SK-N-SH (cell line): ENCODE measurements around the gene LGALS8. TPM values are rescaled to one million over a fixed set of nuclear protein-coding genes. Genes with fewer than 3 reads are reported as not detected.

Experiments used
- CTCF ChIA-PET: fragments of 300-600, 350-600 bp; formaldehyde crosslinking; extraction: SDS; loops from one replicate; lab custom pipeline; 2021; lab: Yijun Ruan, JAX
- POLR2A ChIA-PET: fragments of 350-600 bp; sonication (Branson Sonifier 250); formaldehyde crosslinking; extraction: SDS; loops from one replicate; lab custom pipeline; 2020; ENCODE audit warnings: antibody characterized with exemption, inconsistent platforms; lab: Yijun Ruan, JAX
- DNase-seq: peaks from one replicate; pipeline ENCODE4 v3.0.0; 2012
- H2AFZ ChIP-seq: fragments of 200-600 bp; sonication (generic); 2 replicates; pipeline ENCODE4 v1.8.1; 2016; ENCODE audit warnings: antibody characterized with exemption, mild to moderate bottlenecking, low read depth
- H3F3A ChIP-seq: fragments of 200-600 bp; sonication (generic); replicated peaks from 2 replicates; pipeline ENCODE3; 2016; ENCODE audit warnings: antibody characterized with exemption, mild to moderate bottlenecking; ENCODE audit not compliant: insufficient read depth
- H3K27ac ChIP-seq, 2 experiments: fragments of 200-500 bp in 1 of 2; fragments of 200-600 bp in 1 of 2; sonication (Bioruptor generic) in 1 of 2; sonication (generic), shearing (Covaris generic) in 1 of 2; 2 replicates each; pipeline versions ENCODE4 v1.5.1 to v1.6.1; 2014 to 2016; ENCODE audit warnings: low read depth in 2 of 2, inconsistent platforms in 1 of 2, low read length in 1 of 2, mild to moderate bottlenecking in 1 of 2, mixed read lengths in 1 of 2
- H3K27me3 ChIP-seq: fragments of 200-600 bp; sonication (generic), shearing (Covaris generic); 2 replicates; pipeline ENCODE4 v1.6.1; 2016; ENCODE audit warnings: mixed run types; ENCODE audit not compliant: insufficient read depth
- H3K36me3 ChIP-seq, 2 experiments: fragments of 200-500 bp in 1 of 2; fragments of 200-600 bp in 1 of 2; sonication (Bioruptor generic) in 1 of 2; sonication (generic) in 1 of 2; replicated peaks in 1 of 2; 2 replicates each; pipeline versions ENCODE3 to v1.5.1; 2014 to 2016; ENCODE audit warnings: low read length in 1 of 2, mild to moderate bottlenecking in 1 of 2; ENCODE audit not compliant: insufficient read depth in 2 of 2, control insufficient read depth in 1 of 2
- H3K4me1 ChIP-seq, 2 experiments: fragments of 200-500 bp in 1 of 2; fragments of 200-600 bp in 1 of 2; sonication (Bioruptor generic) in 1 of 2; sonication (generic), shearing (Covaris generic) in 1 of 2; 2 replicates each; pipeline versions ENCODE4 v1.5.1 to v1.6.1; 2014 to 2016; ENCODE audit warnings: low read depth in 1 of 2, low read length in 1 of 2, mixed run types in 1 of 2; ENCODE audit not compliant: insufficient read depth in 2 of 2, control insufficient read depth in 1 of 2
- H3K4me2 ChIP-seq: fragments of 200-600 bp; sonication (generic), shearing (Covaris generic); 2 replicates; pipeline ENCODE4 v1.6.1; 2017; ENCODE audit warnings: mixed run types
- H3K4me3 ChIP-seq, 2 experiments: fragments of 200-500 bp in 1 of 2; fragments of 200-600 bp in 1 of 2; sonication (Bioruptor generic) in 1 of 2; sonication (generic), shearing (Covaris generic) in 1 of 2; 2 replicates each; pipeline versions ENCODE4 v1.5.1 to v1.8.1; 2014 to 2016; ENCODE audit warnings: low read depth in 2 of 2, inconsistent platforms in 1 of 2, low read length in 1 of 2, mild to moderate bottlenecking in 1 of 2, mixed read lengths in 1 of 2, moderate library complexity in 1 of 2
- H3K79me2 ChIP-seq: fragments of 200-600 bp; sonication (generic); 2 replicates; pipeline ENCODE4 v1.8.1; 2017; ENCODE audit warnings: mild to moderate bottlenecking; ENCODE audit not compliant: insufficient read depth
- H3K9ac ChIP-seq: fragments of 200-600 bp; sonication (generic); 2 replicates; pipeline ENCODE4 v1.6.1; 2017; ENCODE audit warnings: mixed run types
- H3K9me2 ChIP-seq: fragments of 200-600 bp; sonication (generic); 2 replicates; pipeline ENCODE4 v1.6.1; 2017; ENCODE audit warnings: mixed run types
- H3K9me3 ChIP-seq: fragments of 200-600 bp; sonication (generic); 2 replicates; pipeline ENCODE4 v1.6.1; 2017; ENCODE audit warnings: mixed run types, mild to moderate bottlenecking, moderate library complexity
- H4K20me1 ChIP-seq: fragments of 200-600 bp; sonication (generic); 2 replicates; pipeline ENCODE4 v1.6.1; 2017; ENCODE audit warnings: mild to moderate bottlenecking, mixed run types; ENCODE audit not compliant: insufficient read depth
- ELF1 ChIP-seq: IDR thresholded peaks from 2 replicates; pipeline ENCODE4 v1.4.0; 2012
- NFIC ChIP-seq: IDR thresholded peaks from 2 replicates; pipeline ENCODE4 v1.4.0; 2012; ENCODE audit warnings: borderline replicate concordance
- POLR2AphosphoS5 ChIP-seq: IDR thresholded peaks from 2 replicates; pipeline ENCODE4 v1.6.1; 2012; ENCODE audit warnings: low read depth, low read length
- RCOR1 ChIP-seq: fragments of 150-350 bp; IDR thresholded peaks from 2 replicates; pipeline ENCODE4 v1.6.1; 2017; ENCODE audit warnings: antibody characterized with exemption, low read length
- RXRA ChIP-seq: IDR thresholded peaks from 2 replicates; pipeline ENCODE4 v1.4.0; 2012; ENCODE audit warnings: low read depth, mild to moderate bottlenecking, borderline replicate concordance
- SMC3 ChIP-seq: IDR thresholded peaks from 2 replicates; pipeline ENCODE4 v1.6.1; 2012; ENCODE audit warnings: low read depth, low read length, improper control_type of control experiment
- TCF12 ChIP-seq: IDR thresholded peaks from 2 replicates; pipeline ENCODE4 v1.4.0; 2012
- WGBS: methylation state at CpG from one replicate; pipeline ENCODE4 v1.1.6; 2017; ENCODE audit warnings: low lambda C conversion rate; 5-methylcytosine and 5-hydroxymethylcytosine counted together
- polyA plus RNA-seq, 3 experiments: library from polyadenylated mRNA; depleted of rRNA; stranded (reverse); fragments of >200 nt; gene quantifications; 2 replicates each; pipeline ENCODE4 v1.2.3, GENCODE V29; 2012
- TF ChIP-seq, protein P1 (sequence below): fragments of 150-350 bp; IDR thresholded peaks from 2 replicates; pipeline ENCODE4 v1.6.1; 2017; ENCODE audit warnings: antibody characterized with exemption, low read length, low read depth, borderline replicate concordance
- TF ChIP-seq, protein P2 (sequence below): fragments of 150-350 bp; IDR thresholded peaks from 2 replicates; pipeline ENCODE4 v1.6.1; 2016; ENCODE audit warnings: mild to moderate bottlenecking, low read depth, low read length
- TF ChIP-seq, protein P3 (sequence below): IDR thresholded peaks from 2 replicates; pipeline ENCODE4 v1.6.1; 2012; ENCODE audit warnings: mild to moderate bottlenecking, low read depth, low read length, moderate library complexity
- TF ChIP-seq, protein P4 (sequence below): IDR thresholded peaks from 2 replicates; pipeline ENCODE4 v1.4.0; 2012; ENCODE audit warnings: low read depth, borderline replicate concordance

Gene LGALS8
- polyA plus RNA-seq, 1 of the 3 experiments (the other 2 are of a cell fraction), result 18.9 TPM

DNA sequence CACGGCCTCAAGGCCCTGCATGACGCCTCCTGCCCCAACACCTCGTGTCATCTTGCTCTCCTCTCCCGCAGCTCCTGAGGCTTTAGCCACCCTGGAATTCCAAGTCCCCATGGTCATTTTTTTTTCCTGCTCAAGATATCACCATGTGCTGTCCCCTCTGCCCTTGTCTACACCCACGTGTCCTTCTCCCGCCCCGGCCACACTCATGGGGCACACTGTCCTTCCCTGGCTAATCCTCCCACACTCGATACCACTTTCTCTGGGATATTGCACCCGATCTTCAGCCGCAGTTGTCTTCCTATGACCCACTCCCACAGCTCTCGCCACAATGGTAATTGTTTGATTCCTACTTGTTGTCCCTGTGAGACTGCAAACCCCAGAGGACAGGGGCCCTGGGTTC, 29.7 kb upstream of the LGALS8 start:
- ChIA-PET CTCF (interaction anchor here (0.6 kb wide), 1 partner anchor 210 kb away, joined by 3 read pairs; no protein-coding TSS in a partner anchor), POLR2A (no interaction called here)
- no peak for DNase-seq
- H3K4me2 ChIP-seq, result no peak overlapping the region
- H3F3A ChIP-seq, result no peaks in the 10 kb centered on the region
- H3K9ac ChIP-seq, result no peak overlapping the region
- H3K27me3 ChIP-seq, result no peaks in the 10 kb centered on the region
- H4K20me1 ChIP-seq, result no peaks in the 10 kb centered on the region
- H3K4me3 ChIP-seq, result no peak overlapping the region
- H3K36me3 ChIP-seq, result no peaks in the 10 kb centered on the region
- H3K79me2 ChIP-seq, result no peaks in the 10 kb centered on the region
- WGBS, result 88% methylated on average over 11 of the region's 11 CpGs
- no peak overlapping the region for H2AFZ ChIP-seq
- no peaks in the 10 kb centered on the region for H3K9me3 ChIP-seq
- no peaks in the 10 kb centered on the region for H3K9me2 ChIP-seq
- no peak overlapping the region for H3K27ac ChIP-seq
- TF ChIP-seq, protein P1, sequence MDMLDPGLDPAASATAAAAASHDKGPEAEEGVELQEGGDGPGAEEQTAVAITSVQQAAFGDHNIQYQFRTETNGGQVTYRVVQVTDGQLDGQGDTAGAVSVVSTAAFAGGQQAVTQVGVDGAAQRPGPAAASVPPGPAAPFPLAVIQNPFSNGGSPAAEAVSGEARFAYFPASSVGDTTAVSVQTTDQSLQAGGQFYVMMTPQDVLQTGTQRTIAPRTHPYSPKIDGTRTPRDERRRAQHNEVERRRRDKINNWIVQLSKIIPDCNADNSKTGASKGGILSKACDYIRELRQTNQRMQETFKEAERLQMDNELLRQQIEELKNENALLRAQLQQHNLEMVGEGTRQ, result no peak
- no peak for TF ChIP-seq POLR2AphosphoS5
- TF ChIP-seq, protein P2, sequence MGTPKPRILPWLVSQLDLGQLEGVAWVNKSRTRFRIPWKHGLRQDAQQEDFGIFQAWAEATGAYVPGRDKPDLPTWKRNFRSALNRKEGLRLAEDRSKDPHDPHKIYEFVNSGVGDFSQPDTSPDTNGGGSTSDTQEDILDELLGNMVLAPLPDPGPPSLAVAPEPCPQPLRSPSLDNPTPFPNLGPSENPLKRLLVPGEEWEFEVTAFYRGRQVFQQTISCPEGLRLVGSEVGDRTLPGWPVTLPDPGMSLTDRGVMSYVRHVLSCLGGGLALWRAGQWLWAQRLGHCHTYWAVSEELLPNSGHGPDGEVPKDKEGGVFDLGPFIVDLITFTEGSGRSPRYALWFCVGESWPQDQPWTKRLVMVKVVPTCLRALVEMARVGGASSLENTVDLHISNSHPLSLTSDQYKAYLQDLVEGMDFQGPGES, result no peak
- TF ChIP-seq, protein P3, sequence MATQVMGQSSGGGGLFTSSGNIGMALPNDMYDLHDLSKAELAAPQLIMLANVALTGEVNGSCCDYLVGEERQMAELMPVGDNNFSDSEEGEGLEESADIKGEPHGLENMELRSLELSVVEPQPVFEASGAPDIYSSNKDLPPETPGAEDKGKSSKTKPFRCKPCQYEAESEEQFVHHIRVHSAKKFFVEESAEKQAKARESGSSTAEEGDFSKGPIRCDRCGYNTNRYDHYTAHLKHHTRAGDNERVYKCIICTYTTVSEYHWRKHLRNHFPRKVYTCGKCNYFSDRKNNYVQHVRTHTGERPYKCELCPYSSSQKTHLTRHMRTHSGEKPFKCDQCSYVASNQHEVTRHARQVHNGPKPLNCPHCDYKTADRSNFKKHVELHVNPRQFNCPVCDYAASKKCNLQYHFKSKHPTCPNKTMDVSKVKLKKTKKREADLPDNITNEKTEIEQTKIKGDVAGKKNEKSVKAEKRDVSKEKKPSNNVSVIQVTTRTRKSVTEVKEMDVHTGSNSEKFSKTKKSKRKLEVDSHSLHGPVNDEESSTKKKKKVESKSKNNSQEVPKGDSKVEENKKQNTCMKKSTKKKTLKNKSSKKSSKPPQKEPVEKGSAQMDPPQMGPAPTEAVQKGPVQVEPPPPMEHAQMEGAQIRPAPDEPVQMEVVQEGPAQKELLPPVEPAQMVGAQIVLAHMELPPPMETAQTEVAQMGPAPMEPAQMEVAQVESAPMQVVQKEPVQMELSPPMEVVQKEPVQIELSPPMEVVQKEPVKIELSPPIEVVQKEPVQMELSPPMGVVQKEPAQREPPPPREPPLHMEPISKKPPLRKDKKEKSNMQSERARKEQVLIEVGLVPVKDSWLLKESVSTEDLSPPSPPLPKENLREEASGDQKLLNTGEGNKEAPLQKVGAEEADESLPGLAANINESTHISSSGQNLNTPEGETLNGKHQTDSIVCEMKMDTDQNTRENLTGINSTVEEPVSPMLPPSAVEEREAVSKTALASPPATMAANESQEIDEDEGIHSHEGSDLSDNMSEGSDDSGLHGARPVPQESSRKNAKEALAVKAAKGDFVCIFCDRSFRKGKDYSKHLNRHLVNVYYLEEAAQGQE, result no peak
- TF ChIP-seq NFIC, result no peak
- no peak for TF ChIP-seq TCF12
- no peak for TF ChIP-seq SMC3
- no peak for TF ChIP-seq ELF1
- TF ChIP-seq RCOR1, result no peak
- no peak for TF ChIP-seq RXRA
- TF ChIP-seq, protein P4, sequence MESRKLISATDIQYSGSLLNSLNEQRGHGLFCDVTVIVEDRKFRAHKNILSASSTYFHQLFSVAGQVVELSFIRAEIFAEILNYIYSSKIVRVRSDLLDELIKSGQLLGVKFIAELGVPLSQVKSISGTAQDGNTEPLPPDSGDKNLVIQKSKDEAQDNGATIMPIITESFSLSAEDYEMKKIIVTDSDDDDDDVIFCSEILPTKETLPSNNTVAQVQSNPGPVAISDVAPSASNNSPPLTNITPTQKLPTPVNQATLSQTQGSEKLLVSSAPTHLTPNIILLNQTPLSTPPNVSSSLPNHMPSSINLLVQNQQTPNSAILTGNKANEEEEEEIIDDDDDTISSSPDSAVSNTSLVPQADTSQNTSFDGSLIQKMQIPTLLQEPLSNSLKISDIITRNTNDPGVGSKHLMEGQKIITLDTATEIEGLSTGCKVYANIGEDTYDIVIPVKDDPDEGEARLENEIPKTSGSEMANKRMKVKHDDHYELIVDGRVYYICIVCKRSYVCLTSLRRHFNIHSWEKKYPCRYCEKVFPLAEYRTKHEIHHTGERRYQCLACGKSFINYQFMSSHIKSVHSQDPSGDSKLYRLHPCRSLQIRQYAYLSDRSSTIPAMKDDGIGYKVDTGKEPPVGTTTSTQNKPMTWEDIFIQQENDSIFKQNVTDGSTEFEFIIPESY, result no peak
- H3K4me1 ChIP-seq, result peaks cover 0 to 1% of the 10 kb centered on the region in 2 experiments; a peak in 1 of 4 replicates
